ENCODE results near the gene FAM81B.

GRCh38 chr5:95441636-95442035, 50.5 kb downstream of the FAM81B start:
- TF ChIP-seq CTCF (IDR thresholded peaks at IDR 0.05 in 4 of 5, conservative IDR thresholded peaks at IDR 0.05 in 1 of 5) (no peak), POLR2A (IDR thresholded peaks at IDR 0.05) (no peak)

Measured in gastrocnemius medialis (tissue), 4 donors.